Right ventricle myocardium superior (tissue), 1 donor: Measurements from ENCODE around the gene KIRREL1. TPM values are rescaled to one million over a fixed set of nuclear protein-coding genes. Genes with fewer than 3 reads are reported as not detected.

Source experiments
- ATAC-seq: fragments of 200-7000 bp; cut with Tn5 transposase; one replicate; pipeline ENCODE4 v1.9.1; 2020; ENCODE audit warnings: mild to moderate bottlenecking; ENCODE audit not compliant: poor library complexity
- DNase-seq: peaks from one replicate; pipeline ENCODE4 v3.0.0-alpha.2; 2020
- intact Hi-C: fragments of 100-400 bp; cut with DNase I; formaldehyde crosslinking; loops from one replicate; pipeline ENCODE4 v1.11.2; 2022
- total RNA-seq: library from RNA; stranded (reverse); fragmentation: NEBNext Ultra II Directional; extraction: Animal tissue kit (Norgen Biotek cat#: 25700); gene quantifications from one replicate; pipeline ENCODE4 v1.2.1, GENCODE V29; 2021
- donor health status: DM: no; HTN: yes; CAD: no; lungs with severe emphysema.

The KIRREL1 gene
- total RNA-seq, 1 donor from 2014 or later, result 9.5 TPM

GRCh38 chr1:157968946-157969345 is 24.5 kb upstream of the KIRREL1 start:
- intact Hi-C loops, result loop anchor here (10.0 kb wide), 1 partner anchor 556 kb away; no protein-coding TSS in a partner anchor
- no peak for ATAC-seq
- DNase-seq, result no peak

DNA sequence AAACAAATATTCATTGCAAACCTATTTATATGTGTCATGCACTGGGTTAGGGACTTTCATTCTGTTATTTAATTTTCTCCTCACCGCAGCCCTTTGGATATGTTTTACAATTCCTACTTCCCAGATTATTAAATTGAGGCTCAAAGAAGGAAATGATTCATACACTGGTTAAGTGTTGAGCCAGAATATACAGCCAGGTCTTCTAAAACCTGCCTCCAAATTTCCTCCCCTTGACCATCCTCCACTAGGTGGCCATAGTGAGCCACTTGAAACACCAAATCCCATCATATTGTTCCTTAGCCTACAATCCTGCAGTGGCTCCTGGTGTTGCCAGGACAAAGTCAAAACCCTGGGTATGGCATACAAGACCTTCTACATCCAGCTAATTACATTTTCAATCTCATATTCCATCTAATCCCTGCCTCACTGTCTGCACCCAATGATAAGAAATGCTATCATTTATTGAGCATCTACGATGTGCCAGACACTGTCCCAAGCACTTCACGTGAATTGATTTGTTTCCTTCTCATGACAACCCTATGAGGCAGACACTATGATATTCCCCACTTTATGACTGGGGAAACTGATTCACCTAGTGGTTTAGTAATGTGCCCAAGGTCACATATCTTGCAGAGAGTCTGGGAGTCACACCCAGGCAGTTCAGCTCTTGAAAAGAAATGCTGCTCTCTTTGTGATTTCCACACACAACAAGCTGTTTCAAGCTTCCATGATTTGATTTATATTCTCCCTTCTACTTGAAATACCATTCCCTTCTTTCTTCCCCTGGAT is 23.6 kb upstream of the KIRREL1 start:
- DNase-seq (no peak), ATAC-seq (peak; percentile 69)
- intact Hi-C loops, result loop anchor here (10.0 kb wide), 1 partner anchor 555 kb away; no protein-coding TSS in a partner anchor

GRCh38 chr1:157971769-157972168 is 21.7 kb upstream of the KIRREL1 start:
- no peak for DNase-seq
- ATAC-seq, result no peak
- intact Hi-C loops, result no loop called here

DNA sequence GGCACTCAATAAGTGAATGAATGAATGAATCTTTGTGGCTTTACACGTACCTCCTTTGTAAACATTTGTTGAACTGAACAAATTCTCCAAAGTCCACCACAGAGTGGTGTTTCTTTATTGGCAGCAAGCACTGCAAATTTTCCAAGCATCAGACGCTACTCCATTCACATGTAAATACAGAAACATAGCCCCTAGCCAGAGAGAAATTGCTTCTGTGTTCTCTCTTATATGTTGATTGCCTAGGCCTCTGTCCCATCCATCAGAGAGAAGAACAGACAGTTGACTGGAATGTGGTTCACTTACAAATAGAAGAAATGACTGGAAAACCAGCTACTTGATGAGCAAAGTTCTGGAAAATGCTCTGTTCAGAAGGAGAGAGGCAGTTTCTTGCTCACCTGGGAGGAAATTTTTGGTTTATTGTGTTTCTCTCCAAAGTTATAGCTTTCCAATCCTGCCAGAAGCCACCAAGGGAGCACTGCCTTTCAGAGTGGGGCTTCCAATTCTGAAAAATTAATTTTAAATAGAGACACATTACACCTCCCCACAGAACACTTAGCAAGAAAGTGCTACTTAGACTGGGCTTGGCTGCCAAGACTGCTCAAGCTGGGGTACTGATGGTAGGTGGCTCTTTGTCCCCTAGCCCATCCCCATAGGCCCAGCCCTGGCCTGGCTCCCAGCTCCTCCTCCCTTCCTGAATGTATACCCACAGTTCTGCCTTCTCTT is 18.1 kb upstream of the KIRREL1 start:
- DNase-seq (no peak), ATAC-seq (no peak)
- intact Hi-C loops, result no loop called here

GRCh38 chr1:157976888-157977287 is 16.6 kb upstream of the KIRREL1 start:
- ATAC-seq (no peak), DNase-seq (no peak)
- intact Hi-C loops, result no loop called here

GRCh38 chr1:157978586-157979403 is 14.7 kb upstream of the KIRREL1 start:
- DNase-seq (no peak), ATAC-seq (peak; percentile 52)
- intact Hi-C loops, result no loop called here

DNA sequence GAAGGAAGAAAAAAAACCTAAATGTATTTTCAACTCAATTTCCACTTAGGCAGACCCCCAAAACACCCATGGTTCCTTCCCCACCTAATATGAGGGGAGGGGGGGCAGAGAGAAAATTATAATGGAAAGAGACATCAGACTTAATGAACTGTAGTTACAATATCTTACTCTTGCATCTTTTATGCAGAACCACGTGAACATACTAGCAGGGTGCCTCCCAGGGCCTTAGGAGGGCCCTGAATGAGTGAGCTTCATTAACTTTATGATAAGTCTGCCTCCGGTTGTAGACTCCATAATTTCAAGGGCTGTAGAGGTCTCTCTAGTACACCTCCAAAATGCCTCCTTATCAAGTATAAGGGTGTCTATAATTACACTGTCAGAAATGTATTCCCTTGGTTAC is 11.3 kb upstream of the KIRREL1 start:
- ATAC-seq, result no peak
- DNase-seq, result no peak
- intact Hi-C loops, result no loop called here

GRCh38 chr1:157983787-157984186 is 9.7 kb upstream of the KIRREL1 start:
- intact Hi-C loops, result no loop called here
- DNase-seq, result no peak
- ATAC-seq, result no peak

GRCh38 chr1:157984469-157984868 is 9.0 kb upstream of the KIRREL1 start:
- no peak for DNase-seq
- intact Hi-C loops, result no loop called here
- ATAC-seq, result no peak

DNA sequence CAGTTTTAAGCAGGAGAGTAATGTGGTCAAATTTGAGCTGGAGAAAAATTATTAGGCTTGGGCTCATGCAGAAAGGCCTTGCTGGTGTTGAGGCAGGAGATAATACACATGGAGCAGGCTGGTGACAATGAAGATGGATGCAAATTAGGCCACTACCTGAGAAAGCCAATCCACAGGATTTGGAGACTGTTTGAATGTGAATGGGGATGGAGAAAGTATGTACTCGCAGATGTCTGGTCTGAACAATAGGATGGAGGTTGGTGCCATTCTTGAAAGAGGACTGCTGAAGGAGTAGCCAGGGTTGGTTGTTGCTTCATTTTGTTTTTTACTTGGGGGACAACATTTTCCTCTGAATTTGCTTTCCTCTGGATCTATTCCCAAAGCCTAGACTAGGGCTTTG is 8.0 kb upstream of the KIRREL1 start:
- intact Hi-C loops, result no loop called here
- no peak for ATAC-seq
- no peak for DNase-seq

DNA sequence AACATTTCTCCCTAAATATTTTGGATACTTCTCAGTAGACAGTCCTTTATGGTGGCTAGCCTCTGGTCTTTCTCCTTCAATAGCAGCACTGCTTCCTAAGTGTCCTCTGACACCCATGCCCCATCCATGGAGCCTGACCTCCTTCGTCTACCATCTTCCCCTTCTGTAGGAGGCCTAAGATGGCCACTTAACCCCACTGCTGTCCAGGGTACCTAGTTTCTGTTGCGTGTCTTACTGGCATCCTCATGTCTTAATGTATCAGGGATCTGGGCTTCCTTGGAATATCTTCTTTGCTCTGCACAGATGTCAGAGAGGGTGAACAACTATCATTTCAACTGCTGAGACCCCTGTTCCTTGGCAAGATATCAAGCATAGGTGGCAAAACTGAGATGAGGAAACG is 5.4 kb upstream of the KIRREL1 start:
- ATAC-seq, result no peak
- intact Hi-C loops, result no loop called here
- DNase-seq, result no peak

DNA sequence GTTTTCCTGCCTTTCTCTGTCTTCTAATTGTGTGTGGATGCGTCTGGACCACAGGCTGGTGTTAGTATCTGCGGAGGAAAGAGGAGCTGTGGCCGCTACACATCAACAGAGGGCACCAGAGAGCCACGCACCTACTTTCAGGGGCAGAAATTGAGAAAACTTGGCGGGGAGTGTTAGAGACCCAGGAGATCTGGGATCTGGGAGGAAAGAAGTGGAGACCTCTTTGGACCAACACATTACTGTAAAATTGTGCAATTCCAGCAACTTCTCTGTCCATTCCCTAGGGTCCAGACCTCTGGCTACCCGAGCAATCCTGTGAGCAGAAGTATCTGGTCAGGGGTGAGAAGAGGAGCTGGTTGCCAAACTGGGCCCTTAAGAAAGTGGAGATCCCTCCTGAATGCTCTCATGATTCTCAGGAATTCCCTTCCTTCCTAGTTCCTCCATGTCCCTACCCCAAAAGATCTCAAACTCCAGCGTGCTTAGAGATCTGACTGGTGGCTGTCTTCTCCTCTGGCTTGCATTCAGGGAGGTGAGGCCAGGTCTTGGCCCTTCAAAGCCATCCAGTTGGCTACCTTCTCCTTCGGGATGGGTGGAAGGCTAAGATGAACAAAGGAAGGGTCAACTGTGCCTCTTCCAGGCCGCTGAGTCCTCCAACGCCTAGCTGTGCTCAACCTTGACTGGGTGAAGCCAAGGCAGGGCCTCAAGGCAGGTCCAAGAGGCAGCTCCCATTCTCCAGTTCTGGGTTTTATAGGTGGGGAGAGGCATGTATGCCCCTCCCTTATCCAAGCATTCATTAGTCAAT is 1.2 kb upstream of the KIRREL1 start:
- intact Hi-C loops, result loop anchor here (2.0 to 5.0 kb wide), 2 partner anchors 45 to 95 kb away; no protein-coding TSS in a partner anchor
- ATAC-seq (peak; percentile 82), DNase-seq (peak; percentile 83)

GRCh38 chr1:157992833-157993146 is 655 bp upstream of the KIRREL1 start:
- DNase-seq, result no peak
- peak; percentile 17 for ATAC-seq
- intact Hi-C loops, result loop anchor here (2.0 to 5.0 kb wide), 2 partner anchors 45 to 94 kb away; no protein-coding TSS in a partner anchor

- DNase-seq, result no peak
- intact Hi-C loops, result loop anchor here (2.0 to 5.0 kb wide), 2 partner anchors 43 to 93 kb away; no protein-coding TSS in a partner anchor
- peak; percentile 28 for ATAC-seq
Observed at GRCh38 chr1:157993918-157994605, 617 bp downstream of the KIRREL1 start.

- intact Hi-C loops, result loop anchor here (5.0 kb wide), 1 partner anchor 42 kb away; no protein-coding TSS in a partner anchor
- ATAC-seq (no peak), DNase-seq (no peak)
Observed at GRCh38 chr1:157994704-157995582, 1.5 kb downstream of the KIRREL1 start.

DNA sequence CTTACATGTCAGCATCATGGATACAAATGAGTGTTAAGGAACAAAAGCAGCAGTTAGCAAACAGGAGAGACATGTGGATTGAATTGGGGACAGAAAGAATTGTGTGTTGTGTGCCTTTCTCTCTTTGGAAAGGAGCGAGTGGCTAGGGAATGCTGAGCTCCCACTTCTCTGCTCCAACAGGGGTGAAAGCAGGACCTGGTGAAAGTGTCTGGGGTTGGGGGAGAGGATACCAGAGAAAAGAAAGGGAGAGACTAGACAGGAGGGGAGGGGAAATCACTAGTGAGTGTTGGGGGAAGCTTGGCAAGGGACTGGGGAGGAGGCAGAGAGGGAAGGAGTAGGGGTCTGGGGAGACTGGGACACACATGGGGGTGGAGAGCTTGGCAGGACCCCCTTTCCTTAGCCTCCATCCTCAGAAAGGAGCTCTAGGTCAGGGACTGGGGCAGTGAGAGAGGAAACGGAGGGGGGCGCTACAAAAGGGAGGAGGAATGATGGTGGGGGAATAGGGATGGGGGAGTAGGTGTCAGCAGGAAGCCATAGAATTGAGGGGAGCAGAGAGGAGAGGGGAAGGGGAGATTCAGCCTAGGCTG is 2.2 kb downstream of the KIRREL1 start:
- intact Hi-C loops, result no loop called here

DNA sequence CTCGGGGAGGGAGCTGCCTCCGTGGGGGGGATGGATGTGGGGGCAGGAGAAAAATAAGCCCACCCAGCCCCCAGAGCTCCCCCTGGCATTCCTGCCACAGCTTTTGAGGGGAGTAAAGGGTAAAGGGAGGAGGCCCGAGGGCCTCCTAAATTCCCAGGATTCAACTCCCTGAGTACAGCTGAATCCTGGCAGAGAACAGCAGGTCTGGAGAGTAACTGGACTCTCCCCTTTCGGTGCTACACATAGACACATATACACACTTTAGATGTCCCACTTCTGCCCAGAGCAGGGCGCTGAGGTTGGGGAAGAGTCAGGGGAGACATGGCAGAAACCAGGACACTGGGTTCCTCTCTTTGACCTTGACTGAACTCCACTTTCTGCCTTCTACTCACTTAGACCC is 3.0 kb downstream of the KIRREL1 start:
- DNase-seq (no peak), ATAC-seq (no peak)
- intact Hi-C loops, result no loop called here

More for the DNA sequence above, 2.2 kb downstream of the KIRREL1 start:
- ATAC-seq (no peak), DNase-seq (no peak)
